Panc1 (cell line): ENCODE results near the gene COX15.

Experiments
- POLR2AphosphoS5 ChIP-seq: IDR thresholded peaks from 2 replicates; pipeline ENCODE4 v1.6.1; 2012; ENCODE audit warnings: mild to moderate bottlenecking, low read depth, low read length, moderate library complexity
- SIN3A ChIP-seq: IDR thresholded peaks from 2 replicates; pipeline ENCODE4 v1.6.1; 2012; ENCODE audit warnings: low read depth, mild to moderate bottlenecking, low read length, moderate library complexity, borderline replicate concordance; ENCODE audit not compliant: insufficient read depth
- TCF7L2 ChIP-seq: IDR thresholded peaks from 2 replicates; pipeline ENCODE4 v1.6.1; 2011; ENCODE audit warnings: mild to moderate bottlenecking, low read depth, low read length, inconsistent platforms
- TF ChIP-seq, protein P1 (sequence below): fragments of 450-650 bp; IDR thresholded peaks from 2 replicates; pipeline ENCODE4 v1.5.1; 2017; ENCODE audit warnings: mild to moderate bottlenecking
- TF ChIP-seq, protein P2 (sequence below), 2 experiments: IDR thresholded peaks; 2 replicates each; pipeline ENCODE4 v1.6.1; 2011 to 2012; ENCODE audit warnings: low read depth in 2 of 2, control low read depth in 1 of 2, low read length in 1 of 2, mild to moderate bottlenecking in 1 of 2, moderate library complexity in 1 of 2; ENCODE audit not compliant: insufficient read depth in 1 of 2

DNA sequence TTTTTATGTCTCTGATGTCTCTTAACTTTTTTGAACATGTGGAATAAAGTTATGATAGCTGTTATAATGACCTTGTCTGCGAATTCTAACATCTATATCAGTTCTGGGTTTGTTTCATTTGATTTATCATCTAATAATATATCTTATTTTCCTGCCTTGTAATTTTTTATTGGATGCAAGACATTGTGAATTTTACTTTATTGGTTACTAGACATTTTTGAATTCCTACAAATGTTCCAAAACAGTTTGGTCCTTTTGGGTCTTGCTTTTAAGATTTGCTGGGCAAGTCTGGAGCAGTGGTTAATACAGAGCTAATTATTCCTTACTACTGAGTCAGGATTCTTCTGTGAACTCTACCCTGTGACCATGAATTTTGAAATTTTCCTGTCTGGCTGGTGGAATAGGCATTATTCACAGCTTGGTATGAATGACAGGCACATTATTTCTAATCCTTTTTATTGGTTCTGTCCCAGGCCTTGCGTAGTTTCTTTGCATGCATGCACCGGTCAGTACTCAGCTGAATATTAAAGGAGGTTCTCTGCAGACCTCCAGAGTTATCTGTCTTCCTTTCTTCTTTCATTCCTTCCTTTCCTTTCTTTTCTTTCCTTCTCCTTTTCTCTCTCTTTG lies 9.1 kb upstream of the COX15 start:
- TF ChIP-seq, protein P1, sequence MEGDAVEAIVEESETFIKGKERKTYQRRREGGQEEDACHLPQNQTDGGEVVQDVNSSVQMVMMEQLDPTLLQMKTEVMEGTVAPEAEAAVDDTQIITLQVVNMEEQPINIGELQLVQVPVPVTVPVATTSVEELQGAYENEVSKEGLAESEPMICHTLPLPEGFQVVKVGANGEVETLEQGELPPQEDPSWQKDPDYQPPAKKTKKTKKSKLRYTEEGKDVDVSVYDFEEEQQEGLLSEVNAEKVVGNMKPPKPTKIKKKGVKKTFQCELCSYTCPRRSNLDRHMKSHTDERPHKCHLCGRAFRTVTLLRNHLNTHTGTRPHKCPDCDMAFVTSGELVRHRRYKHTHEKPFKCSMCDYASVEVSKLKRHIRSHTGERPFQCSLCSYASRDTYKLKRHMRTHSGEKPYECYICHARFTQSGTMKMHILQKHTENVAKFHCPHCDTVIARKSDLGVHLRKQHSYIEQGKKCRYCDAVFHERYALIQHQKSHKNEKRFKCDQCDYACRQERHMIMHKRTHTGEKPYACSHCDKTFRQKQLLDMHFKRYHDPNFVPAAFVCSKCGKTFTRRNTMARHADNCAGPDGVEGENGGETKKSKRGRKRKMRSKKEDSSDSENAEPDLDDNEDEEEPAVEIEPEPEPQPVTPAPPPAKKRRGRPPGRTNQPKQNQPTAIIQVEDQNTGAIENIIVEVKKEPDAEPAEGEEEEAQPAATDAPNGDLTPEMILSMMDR = no peak
- TF ChIP-seq, protein P2, sequence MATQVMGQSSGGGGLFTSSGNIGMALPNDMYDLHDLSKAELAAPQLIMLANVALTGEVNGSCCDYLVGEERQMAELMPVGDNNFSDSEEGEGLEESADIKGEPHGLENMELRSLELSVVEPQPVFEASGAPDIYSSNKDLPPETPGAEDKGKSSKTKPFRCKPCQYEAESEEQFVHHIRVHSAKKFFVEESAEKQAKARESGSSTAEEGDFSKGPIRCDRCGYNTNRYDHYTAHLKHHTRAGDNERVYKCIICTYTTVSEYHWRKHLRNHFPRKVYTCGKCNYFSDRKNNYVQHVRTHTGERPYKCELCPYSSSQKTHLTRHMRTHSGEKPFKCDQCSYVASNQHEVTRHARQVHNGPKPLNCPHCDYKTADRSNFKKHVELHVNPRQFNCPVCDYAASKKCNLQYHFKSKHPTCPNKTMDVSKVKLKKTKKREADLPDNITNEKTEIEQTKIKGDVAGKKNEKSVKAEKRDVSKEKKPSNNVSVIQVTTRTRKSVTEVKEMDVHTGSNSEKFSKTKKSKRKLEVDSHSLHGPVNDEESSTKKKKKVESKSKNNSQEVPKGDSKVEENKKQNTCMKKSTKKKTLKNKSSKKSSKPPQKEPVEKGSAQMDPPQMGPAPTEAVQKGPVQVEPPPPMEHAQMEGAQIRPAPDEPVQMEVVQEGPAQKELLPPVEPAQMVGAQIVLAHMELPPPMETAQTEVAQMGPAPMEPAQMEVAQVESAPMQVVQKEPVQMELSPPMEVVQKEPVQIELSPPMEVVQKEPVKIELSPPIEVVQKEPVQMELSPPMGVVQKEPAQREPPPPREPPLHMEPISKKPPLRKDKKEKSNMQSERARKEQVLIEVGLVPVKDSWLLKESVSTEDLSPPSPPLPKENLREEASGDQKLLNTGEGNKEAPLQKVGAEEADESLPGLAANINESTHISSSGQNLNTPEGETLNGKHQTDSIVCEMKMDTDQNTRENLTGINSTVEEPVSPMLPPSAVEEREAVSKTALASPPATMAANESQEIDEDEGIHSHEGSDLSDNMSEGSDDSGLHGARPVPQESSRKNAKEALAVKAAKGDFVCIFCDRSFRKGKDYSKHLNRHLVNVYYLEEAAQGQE (IDR thresholded peaks at IDR 0.05; ENCODE audit: insufficient read depth in 1 of 2, low read depth in 2 of 2, low read length in 1 of 2) = no peak
- no peak for TF ChIP-seq POLR2AphosphoS5
- no peak for TF ChIP-seq TCF7L2
- TF ChIP-seq SIN3A = no peak
